GOT3 (cell line): Measurements from ENCODE around the gene BLID.

Experiments
- DNase-seq: peaks from one replicate; lab custom pipeline; 2025; ENCODE audit warnings: mixed read lengths; lab: John Stamatoyannopoulos, UW

The BLID gene

DNA sequence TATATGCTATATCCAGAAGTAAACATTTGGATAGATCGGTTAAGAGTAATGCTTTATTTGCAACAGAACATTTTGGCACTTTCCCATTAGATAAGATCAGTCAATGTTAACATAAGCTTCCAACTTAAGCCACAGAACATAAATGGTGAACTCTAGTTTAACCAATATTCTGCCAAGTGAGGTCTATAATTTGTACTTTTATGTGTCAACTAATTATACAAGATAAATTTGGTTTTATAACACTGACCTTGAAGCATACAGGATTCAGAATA is 23.5 kb upstream of the BLID start:
- DNase-seq, result no peak

DNA sequence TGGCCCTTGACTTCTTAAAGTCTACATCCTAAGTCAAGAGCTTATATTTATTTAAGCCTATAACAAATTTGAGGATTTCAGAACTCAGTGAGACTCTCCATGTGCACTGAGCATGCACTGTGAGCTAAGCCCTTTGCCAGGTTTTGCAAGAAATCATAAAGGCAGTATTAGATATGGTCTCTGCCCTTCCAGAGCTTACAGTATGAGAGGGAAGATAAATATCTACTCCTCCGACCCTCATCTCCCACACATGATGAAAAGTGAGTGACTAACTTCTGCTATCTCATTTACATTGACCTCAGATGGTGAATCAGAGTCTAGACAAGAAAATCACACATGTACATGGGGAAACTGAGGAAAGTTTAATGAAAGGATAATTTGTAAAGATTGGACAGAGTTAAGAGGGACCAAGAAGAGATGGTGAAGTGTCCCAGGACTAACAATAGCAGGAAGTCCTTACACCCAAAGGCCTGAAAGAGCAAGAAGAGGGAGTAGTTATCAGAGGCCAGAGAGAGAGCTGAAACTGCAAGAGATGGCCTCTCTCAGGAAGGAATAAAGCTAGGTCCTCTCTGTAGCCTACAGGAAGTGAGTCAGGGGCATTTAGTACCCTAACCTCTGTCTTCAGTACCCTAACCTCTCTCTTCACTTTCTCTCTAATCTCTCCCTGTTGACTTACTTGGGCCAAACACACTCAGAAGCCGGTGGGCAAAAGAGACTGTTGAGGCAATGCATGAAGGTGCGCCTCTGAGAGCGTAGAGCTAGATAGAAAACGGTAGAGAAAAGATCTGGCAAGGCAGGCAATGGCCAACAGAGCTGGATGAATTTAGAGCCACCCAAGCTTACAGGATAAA is 23.0 kb upstream of the BLID start:
- no peak for DNase-seq

DNA sequence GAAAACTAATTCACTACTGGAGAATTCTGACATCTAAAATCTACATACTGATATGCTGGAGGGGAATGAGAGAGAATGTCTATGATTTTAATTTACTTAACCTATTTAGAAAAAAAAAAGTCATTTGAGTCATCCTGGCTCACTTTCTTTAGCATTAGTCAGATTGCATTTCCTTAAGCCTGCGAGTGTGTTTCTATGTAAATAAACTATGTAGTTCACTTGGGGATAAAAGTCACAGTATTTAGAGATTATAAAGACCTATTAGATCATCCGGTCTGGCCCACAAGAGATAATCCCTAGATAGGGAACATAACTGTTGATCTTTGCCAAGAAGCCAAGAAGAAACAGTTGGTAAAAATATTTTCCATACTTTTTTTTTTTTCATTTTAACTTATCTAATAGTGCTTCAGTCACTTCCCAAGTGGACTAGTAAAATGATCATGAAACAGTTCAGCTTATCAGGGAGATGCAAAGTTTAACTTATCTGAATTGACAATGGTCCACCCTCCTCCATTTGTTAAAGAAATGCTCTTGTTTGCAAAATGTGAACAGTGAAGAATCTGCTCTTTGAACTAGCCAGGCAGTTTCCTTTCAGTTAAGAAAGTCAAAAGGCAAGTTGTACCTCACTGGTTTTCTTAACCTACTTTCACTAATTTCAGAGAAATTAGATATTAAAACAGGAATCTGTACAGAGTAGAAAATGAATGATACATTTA is 21.2 kb upstream of the BLID start:
- DNase-seq, result no peak

DNA sequence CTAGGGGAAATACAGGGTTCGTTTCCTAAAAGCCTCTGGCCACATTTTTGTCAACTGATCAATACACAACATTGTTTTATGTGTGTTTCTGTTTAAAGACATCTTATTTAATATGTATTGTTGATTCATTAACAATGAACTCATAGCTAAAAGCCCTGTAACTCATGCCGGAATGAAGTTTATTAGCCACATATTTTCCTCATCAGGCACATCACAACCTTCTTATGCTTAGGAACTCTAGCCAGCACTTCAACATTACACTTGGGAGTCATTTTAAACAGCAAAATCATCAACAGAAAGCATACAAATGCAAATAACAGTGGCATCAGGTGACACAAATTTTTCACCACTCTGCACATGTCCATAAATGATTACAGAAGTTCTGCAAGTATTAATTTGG is 15.1 kb upstream of the BLID start:
- no peak for DNase-seq

GRCh38 chr11:122128146-122128545 is 12.1 kb upstream of the BLID start:
- DNase-seq, result no peak

DNA sequence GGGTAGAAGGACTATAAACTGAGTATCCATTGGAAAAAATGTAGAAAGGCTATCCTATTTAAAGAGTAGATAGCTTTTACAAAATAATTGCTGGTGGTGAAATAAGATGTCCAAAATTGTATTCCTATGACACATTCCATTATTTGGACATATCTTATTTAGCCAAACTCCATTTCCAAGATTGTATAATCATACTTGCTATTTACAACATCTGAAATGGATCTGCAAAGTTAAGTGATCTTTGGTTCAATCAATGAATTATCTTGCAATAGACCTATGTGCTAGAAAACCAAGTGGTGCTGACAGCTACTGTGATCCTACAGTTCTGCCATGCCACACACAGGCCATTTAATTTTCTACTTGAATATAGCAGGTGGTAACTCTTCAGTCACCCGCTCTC is 11.0 kb upstream of the BLID start:
- DNase-seq, result no peak

- DNase-seq, result no peak
Measured at GRCh38 chr11:122126024-122126688, 10.1 kb upstream of the BLID start.

DNA sequence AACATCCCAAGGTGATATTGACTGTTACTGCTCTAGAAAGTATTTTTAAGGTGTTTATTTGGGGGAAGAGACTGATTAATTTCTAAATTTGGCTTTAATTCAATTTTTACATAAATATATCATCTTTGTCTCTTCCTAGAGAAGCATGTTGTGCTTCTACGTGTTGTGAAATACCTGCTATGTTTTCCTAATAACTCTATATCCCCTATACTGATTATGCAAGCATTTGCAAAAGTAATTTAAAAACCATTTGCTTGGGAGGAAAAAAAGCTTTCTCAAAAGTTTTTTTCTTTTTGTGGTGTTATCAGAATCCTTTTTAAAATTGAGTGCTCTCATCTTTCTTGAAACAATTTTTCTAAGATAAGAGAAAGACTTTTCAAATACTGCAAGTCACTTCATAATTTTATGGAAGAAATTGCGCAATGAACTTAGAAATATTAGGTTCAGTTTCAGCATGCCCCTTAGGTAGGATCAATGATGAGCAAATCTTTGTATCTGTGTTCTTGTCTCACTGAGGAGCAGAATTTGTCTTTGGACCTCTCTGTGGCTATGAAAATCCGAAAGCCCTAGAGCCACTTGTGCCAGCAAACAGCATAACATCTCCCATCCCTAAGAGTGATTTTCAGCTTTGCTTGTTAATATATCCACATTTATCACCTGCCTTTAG is 7.4 kb upstream of the BLID start:
- no peak for DNase-seq

- no peak for DNase-seq
Measured at GRCh38 chr11:122122179-122122578, 6.2 kb upstream of the BLID start.

GRCh38 chr11:122120096-122120495 is 4.1 kb upstream of the BLID start:
- no peak for DNase-seq

DNA sequence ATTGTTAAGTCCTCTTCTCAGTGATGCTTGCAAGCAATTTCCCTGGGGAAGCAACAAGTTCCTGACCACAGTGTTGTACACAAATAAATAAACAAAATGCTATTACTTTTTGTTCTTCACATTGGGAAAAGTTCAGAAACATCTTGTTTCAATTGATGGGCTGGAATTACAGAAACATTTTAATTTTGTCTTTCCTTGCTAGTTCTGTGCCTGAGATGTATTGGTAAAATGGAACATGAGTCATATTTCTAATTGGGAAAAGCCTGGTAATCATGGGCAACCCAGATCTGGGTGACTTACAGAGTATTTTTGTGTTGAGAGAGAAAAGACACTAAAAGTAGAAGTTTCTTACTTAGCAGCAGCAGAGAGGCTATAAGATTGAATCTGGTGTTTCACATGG is 576 bp upstream of the BLID start:
- no peak for DNase-seq

GRCh38 chr11:122114976-122115375 is 1.0 kb downstream of the BLID start:
- no peak for DNase-seq

DNA sequence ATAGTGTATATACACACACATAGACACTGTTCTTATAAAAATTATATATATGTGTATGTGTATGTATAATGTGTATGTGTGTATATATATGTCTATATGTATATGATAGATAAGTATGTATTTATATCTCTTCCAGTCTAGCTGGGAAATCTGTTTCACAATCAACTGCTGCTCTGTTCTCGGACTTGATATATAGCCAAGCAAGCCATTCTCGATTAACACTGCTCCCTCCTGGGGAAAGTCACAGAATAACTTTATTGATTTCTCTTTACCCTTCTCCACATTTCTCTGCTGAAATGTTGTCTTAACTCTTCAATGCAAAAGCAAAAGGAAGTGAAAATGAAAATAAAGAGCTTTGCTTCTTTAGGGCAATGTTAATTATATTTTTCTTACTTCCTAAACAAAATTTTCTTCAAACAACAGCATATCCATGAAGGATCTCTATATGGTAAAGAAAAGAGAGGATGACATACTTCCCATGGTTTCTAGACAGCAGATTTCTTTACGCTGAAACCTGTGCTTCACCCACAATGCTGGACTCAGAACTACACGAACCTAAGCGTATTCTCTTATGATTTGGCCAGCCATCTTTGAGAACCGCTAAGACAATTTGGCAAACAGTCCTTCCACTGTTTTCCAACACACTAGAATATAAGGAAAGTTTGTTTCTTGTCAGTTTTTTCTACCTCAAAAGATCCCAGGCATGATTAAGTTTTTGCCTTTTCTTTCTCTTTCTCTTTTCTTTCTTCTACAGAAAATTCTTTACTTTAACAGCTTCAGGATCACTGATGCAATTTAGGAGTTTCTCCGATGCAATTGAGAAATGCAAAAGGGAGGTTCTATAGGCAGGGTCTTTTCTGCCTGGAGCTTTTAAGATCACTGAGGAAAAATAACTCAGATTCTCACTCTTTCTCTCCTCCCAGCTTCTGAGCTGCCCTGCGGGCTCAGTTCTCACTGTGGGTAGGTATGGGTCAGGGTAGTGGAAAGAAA is 1.9 kb downstream of the BLID start:
- DNase-seq, result no peak

DNA sequence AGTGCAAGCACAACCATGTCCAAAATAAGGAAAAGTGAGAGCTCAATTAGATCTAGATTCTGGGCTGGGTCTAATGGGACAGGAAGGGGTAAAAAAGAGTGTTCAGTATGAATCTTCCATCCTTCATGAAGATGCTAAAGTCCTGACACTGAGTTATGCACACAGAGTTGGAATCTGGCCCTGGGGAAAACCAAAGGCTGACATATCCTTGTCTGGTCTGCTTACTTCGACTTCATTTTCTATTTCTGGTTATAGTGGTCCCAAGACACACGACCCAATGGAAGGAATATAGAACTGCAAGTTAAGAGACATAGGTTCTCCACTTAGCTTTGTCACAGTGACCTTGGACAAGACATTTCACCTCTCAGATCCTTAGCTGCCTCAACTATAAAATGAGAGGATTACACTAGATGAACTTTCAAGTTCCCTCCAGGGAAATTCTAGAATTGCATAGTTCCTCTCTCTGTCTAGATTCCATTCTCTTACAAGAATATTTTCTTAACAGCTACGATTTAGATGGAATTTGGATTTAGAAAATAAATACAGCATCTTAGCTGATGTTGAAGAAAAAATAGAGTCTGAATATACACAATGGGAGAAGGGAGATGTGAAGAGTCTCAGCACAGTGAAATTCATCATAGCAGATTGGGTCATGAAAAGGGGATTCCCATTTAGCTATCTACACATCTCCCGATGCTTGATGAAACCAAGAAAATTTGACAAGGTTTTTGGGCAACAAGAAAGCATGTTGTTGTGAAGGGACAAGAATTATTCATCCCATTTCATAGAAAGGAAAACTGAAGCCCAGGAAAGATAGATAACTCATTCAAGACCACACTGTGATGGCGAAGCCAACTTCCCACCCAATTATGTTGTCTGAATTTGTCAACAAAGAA is 3.3 kb downstream of the BLID start:
- no peak for DNase-seq

- no peak for DNase-seq
Measured at GRCh38 chr11:122109932-122110331, 6.1 kb downstream of the BLID start.

- DNase-seq, result no peak
Measured at GRCh38 chr11:122108828-122109227, 7.2 kb downstream of the BLID start.

- DNase-seq, result no peak
Measured at GRCh38 chr11:122108192-122108799, 7.7 kb downstream of the BLID start.

DNA sequence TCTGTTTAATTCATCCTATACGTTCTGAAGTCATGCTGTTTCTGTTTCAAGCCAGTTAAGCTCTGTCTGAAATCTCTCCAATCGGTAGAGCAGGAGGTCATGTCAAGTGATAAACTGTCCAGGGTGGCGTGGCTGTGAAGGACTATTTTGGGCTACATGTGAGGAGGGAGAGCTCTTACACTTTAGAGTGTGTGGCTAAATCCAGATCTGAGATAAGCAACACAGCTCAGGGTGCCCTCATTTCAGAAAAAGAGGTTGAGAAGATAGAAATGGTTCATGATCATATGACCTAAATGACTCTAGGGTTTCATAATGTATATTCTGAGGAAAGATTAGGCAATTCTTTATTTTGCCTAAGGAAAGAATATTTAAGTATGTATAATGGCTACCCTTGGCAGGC is 8.4 kb downstream of the BLID start:
- DNase-seq, result no peak

DNA sequence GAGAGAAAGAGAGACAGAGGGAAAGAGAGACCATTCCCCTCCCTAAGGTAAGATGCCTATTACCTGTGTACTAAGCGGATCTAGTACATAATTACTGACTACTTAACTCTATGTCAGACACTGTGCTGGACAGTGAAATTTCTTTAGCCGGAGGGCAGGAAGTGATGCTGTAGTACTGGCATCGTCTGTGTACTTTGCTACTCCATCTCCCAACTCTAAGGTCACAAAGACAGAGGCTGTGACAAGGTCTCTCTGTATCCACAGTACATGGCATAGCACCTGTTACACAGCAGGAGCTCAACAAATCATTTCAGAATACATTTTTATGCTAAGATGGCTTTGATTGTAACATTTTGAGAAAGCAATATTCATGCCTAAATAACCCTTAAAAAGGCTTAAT is 9.0 kb downstream of the BLID start:
- DNase-seq, result no peak
